ENCODE measurements around the gene ACTR6.
"Not testable (repeated sequence)": the region's sequence is repeated elsewhere in the genome, so short reads cannot be mapped to it uniquely, and the experiment has no call there.

Gene ACTR6

DNA sequence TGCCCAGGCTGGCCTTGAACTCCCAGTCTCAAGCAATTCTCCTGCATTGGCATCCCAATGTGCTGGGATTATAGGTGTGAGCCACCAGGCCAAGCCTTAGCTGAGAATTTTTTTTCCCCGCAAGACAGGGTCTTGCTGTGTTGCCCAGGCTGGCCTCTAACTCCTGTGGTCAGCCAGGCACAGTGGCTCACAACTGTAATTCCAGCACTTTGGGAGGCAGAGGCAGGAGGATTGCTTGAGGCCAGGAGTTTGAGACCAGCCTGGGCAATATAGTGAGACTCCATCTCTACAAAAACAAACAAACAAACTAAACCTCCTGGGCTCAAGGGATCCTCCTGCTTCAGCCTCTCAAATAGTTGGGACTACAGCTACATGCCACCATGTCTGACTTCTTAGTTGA, 39.0 kb downstream of the ACTR6 start:
- Histone ChIP-seq H3K9me3 (ENCODE audit: control insufficient read depth in 2 of 2, low read length in 2 of 2) (no peaks in the 10 kb centered on the region), H3K36me3 (ENCODE audit: control insufficient read depth in 2 of 2, insufficient read depth in 2 of 2, low read length in 2 of 2) (no peaks in the 10 kb centered on the region), H3K4me1 (ENCODE audit: control insufficient read depth, insufficient read depth, low read length) (no peaks in the 10 kb centered on the region), H3K27me3 (ENCODE audit: control insufficient read depth in 1 of 2, insufficient read depth in 2 of 2, low read length in 2 of 2) (no peaks in the 10 kb centered on the region), H3K4me3 (ENCODE audit: low read length in 2 of 2) (no peak overlapping the region), H3K9ac (ENCODE audit: low read length in 2 of 2) (no peak overlapping the region), H3K27ac (ENCODE audit: low read length) (no peak overlapping the region)

GRCh38 chr12:100243137-100243536, 42.5 kb downstream of the ACTR6 start:
- Histone ChIP-seq H3K9me3 (ENCODE audit: control insufficient read depth in 2 of 2, low read length in 2 of 2) (no peaks in the 10 kb centered on the region), H3K4me1 (ENCODE audit: control insufficient read depth, insufficient read depth, low read length) (no peaks in the 10 kb centered on the region), H3K9ac (ENCODE audit: low read length in 2 of 2) (no peak overlapping the region), H3K27me3 (ENCODE audit: control insufficient read depth in 1 of 2, insufficient read depth in 2 of 2, low read length in 2 of 2) (no peaks in the 10 kb centered on the region), H3K4me3 (ENCODE audit: low read length in 2 of 2) (no peak overlapping the region), H3K36me3 (ENCODE audit: control insufficient read depth in 2 of 2, insufficient read depth in 2 of 2, low read length in 2 of 2) (no peaks in the 10 kb centered on the region), H3K27ac (ENCODE audit: low read length) (no peak overlapping the region)

GRCh38 chr12:100247765-100248164, 47.1 kb downstream of the ACTR6 start:
- H3K4me1 ChIP-seq (ENCODE audit: control insufficient read depth, insufficient read depth, low read length), result no peaks in the 10 kb centered on the region
- no peak overlapping the region for H3K4me3 ChIP-seq (ENCODE audit: low read length in 2 of 2)
- no peak overlapping the region for H3K9ac ChIP-seq (ENCODE audit: low read length in 2 of 2)
- H3K36me3 ChIP-seq (ENCODE audit: control insufficient read depth in 2 of 2, insufficient read depth in 2 of 2, low read length in 2 of 2), result no peaks in the 10 kb centered on the region
- no peak overlapping the region for H3K27ac ChIP-seq (ENCODE audit: low read length)
- no peaks in the 10 kb centered on the region for H3K27me3 ChIP-seq (ENCODE audit: control insufficient read depth in 1 of 2, insufficient read depth in 2 of 2, low read length in 2 of 2)
- no peaks in the 10 kb centered on the region for H3K9me3 ChIP-seq (ENCODE audit: control insufficient read depth in 2 of 2, low read length in 2 of 2)

DNA sequence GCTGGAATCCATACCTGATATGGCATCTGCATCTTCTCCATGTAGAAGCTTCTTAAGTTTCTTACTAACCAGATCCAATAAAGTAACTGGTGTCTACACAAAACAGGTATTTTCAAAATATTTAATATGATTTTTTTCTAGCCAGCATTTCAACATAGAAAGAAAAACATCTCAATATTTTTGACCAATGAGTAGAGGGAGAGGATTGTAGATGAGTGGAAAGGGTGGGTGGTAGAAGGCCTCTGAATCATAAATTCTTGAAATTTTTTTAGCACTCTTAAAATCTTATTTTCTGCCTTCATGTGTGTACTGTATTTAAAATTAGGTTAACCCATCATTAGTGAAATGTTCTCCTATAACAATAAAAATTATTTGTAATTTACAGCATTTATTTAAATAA, 48.3 kb downstream of the ACTR6 start:
- H3K4me3 ChIP-seq (ENCODE audit: low read length in 2 of 2), result no peak overlapping the region
- no peak overlapping the region for H3K9ac ChIP-seq (ENCODE audit: low read length in 2 of 2)
- H3K27me3 ChIP-seq (ENCODE audit: control insufficient read depth in 1 of 2, insufficient read depth in 2 of 2, low read length in 2 of 2), result no peaks in the 10 kb centered on the region
- no peaks in the 10 kb centered on the region for H3K9me3 ChIP-seq (ENCODE audit: control insufficient read depth in 2 of 2, low read length in 2 of 2)
- no peak overlapping the region for H3K27ac ChIP-seq (ENCODE audit: low read length)
- no peaks in the 10 kb centered on the region for H3K4me1 ChIP-seq (ENCODE audit: control insufficient read depth, insufficient read depth, low read length)
- no peaks in the 10 kb centered on the region for H3K36me3 ChIP-seq (ENCODE audit: control insufficient read depth in 2 of 2, insufficient read depth in 2 of 2, low read length in 2 of 2)

DNA sequence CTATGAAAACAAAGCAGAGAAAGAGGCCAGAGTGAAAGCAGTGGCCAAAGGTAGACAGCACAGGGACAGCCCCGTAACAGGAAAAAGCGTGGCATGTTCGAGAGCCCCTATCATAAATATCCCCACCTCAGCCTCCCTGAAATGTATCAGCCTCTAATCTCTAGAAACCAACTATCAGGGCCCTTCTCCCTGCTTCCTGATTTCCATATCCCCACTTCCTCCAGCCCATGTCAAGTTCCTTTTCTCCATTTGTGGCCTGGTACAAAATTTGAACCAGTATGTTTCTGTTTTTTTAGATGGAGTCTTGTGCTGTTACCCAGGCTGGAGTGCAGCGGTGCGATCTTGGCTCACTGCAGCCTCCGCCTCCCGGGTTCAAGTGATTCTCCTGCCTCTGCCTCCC, 49.3 kb downstream of the ACTR6 start:
- Histone ChIP-seq H3K27ac (ENCODE audit: low read length) (no peak overlapping the region), H3K9ac (ENCODE audit: low read length in 2 of 2) (no peak overlapping the region), H3K27me3 (ENCODE audit: control insufficient read depth in 1 of 2, insufficient read depth in 2 of 2, low read length in 2 of 2) (no peaks in the 10 kb centered on the region), H3K36me3 (ENCODE audit: control insufficient read depth in 2 of 2, insufficient read depth in 2 of 2, low read length in 2 of 2) (no peaks in the 10 kb centered on the region), H3K4me3 (ENCODE audit: low read length in 2 of 2) (no peak overlapping the region), H3K9me3 (ENCODE audit: control insufficient read depth in 2 of 2, low read length in 2 of 2) (no peaks in the 10 kb centered on the region), H3K4me1 (ENCODE audit: control insufficient read depth, insufficient read depth, low read length) (no peaks in the 10 kb centered on the region)

DNA sequence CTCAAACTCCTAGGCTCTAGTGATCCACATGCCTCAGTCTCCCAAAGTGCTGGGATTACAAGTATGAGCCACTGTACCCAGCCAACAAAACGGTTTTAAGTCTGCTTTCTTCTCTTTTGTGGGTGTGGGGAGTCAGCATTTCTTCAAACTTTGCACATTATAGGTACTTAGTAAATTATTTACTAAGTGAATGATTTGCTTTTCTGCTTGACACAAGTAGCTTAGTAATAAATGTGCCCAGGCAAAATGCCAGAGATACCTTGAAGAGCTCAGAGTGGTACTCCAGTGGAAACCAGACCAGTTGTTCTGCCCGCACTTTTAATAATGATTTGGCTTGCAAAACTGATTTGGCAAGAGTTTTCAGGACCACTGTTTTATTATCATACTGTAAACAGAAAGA, 51.3 kb downstream of the ACTR6 start:
- Histone ChIP-seq H3K4me1 (ENCODE audit: control insufficient read depth, insufficient read depth, low read length) (no peaks in the 10 kb centered on the region), H3K9me3 (ENCODE audit: control insufficient read depth in 2 of 2, low read length in 2 of 2) (no peaks in the 10 kb centered on the region), H3K36me3 (ENCODE audit: control insufficient read depth in 2 of 2, insufficient read depth in 2 of 2, low read length in 2 of 2) (no peaks in the 10 kb centered on the region), H3K27ac (ENCODE audit: low read length) (no peak overlapping the region), H3K27me3 (ENCODE audit: control insufficient read depth in 1 of 2, insufficient read depth in 2 of 2, low read length in 2 of 2) (no peaks in the 10 kb centered on the region), H3K9ac (ENCODE audit: low read length in 2 of 2) (no peak overlapping the region), H3K4me3 (ENCODE audit: low read length in 2 of 2) (no peak overlapping the region)

- H3K9ac ChIP-seq (ENCODE audit: low read length in 2 of 2), result no peak overlapping the region
- no peaks in the 10 kb centered on the region for H3K9me3 ChIP-seq (ENCODE audit: control insufficient read depth in 2 of 2, low read length in 2 of 2)
- no peaks in the 10 kb centered on the region for H3K36me3 ChIP-seq (ENCODE audit: control insufficient read depth in 2 of 2, insufficient read depth in 2 of 2, low read length in 2 of 2)
- H3K4me3 ChIP-seq (ENCODE audit: low read length in 2 of 2), result no peak overlapping the region
- no peaks in the 10 kb centered on the region for H3K27me3 ChIP-seq (ENCODE audit: control insufficient read depth in 1 of 2, insufficient read depth in 2 of 2, low read length in 2 of 2)
- no peaks in the 10 kb centered on the region for H3K4me1 ChIP-seq (ENCODE audit: control insufficient read depth, insufficient read depth, low read length)
- H3K27ac ChIP-seq (ENCODE audit: low read length), result no peak overlapping the region
Observed at GRCh38 chr12:100253437-100253836, 52.8 kb downstream of the ACTR6 start.

DNA sequence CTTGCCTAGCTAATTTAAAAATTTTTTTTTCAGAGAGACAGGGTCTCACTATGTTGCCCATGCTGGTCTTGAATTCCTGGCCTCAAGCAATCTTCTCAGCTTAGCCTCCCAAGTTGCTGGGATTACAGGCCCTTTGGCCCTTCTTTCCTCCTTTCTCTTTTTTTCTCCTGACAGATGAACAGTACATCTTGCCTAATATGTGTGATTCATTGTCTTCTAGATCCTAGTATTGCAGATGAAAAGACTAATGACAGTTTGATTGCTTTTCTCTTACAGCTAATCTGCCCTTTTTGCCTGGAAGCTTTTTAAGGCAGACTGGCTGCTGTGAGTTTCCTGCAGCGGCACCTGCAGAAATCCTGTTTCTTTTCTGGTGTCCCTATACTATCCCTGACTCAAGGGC, 54.3 kb downstream of the ACTR6 start:
- H3K9ac ChIP-seq (ENCODE audit: low read length in 2 of 2), result no peak overlapping the region
- H3K4me1 ChIP-seq (ENCODE audit: control insufficient read depth, insufficient read depth, low read length), result no peaks in the 10 kb centered on the region
- H3K36me3 ChIP-seq (ENCODE audit: control insufficient read depth in 2 of 2, insufficient read depth in 2 of 2, low read length in 2 of 2), result no peaks in the 10 kb centered on the region
- no peaks in the 10 kb centered on the region for H3K27me3 ChIP-seq (ENCODE audit: control insufficient read depth in 1 of 2, insufficient read depth in 2 of 2, low read length in 2 of 2)
- H3K27ac ChIP-seq (ENCODE audit: low read length), result no peak overlapping the region
- no peaks in the 10 kb centered on the region for H3K9me3 ChIP-seq (ENCODE audit: control insufficient read depth in 2 of 2, low read length in 2 of 2)
- H3K4me3 ChIP-seq (ENCODE audit: low read length in 2 of 2), result no peak overlapping the region

DNA sequence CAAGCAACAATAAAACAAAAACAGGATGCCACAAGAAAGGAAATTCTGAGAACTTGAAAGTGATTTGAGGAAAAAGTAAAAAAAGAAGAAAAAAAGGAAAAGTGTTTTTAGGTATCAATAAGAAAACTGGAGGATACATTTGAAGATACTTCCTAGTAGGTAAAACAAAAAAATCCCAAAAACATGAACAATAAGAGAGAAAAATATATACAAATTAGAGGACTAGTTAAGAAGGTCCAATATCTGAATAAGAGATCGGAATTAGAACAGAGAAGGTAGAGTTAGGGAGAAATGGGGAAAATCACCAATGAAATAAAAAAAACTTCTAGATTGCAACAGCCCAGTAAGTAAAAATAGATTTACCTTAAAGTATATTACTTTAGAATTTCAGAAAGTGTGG, 57.5 kb downstream of the ACTR6 start:
- Histone ChIP-seq H3K27me3 (ENCODE audit: control insufficient read depth in 1 of 2, insufficient read depth in 2 of 2, low read length in 2 of 2) (no peaks in the 10 kb centered on the region), H3K9ac (ENCODE audit: low read length in 2 of 2) (no peak overlapping the region), H3K4me1 (ENCODE audit: control insufficient read depth, insufficient read depth, low read length) (no peaks in the 10 kb centered on the region), H3K9me3 (ENCODE audit: control insufficient read depth in 2 of 2, low read length in 2 of 2) (no peaks in the 10 kb centered on the region), H3K36me3 (ENCODE audit: control insufficient read depth in 2 of 2, insufficient read depth in 2 of 2, low read length in 2 of 2) (no peaks in the 10 kb centered on the region), H3K4me3 (ENCODE audit: low read length in 2 of 2) (no peak overlapping the region), H3K27ac (ENCODE audit: low read length) (no peak overlapping the region)

GRCh38 chr12:100263131-100263530, 62.5 kb downstream of the ACTR6 start:
- no peaks in the 10 kb centered on the region for H3K4me1 ChIP-seq (ENCODE audit: control insufficient read depth, insufficient read depth, low read length)

GRCh38 chr12:100265107-100265506, 64.5 kb downstream of the ACTR6 start:
- not testable (repeated sequence) for H3K36me3 ChIP-seq (ENCODE audit: control insufficient read depth in 2 of 2, insufficient read depth in 2 of 2, low read length in 2 of 2); H3K4me3 ChIP-seq (ENCODE audit: low read length in 2 of 2); H3K27ac ChIP-seq (ENCODE audit: low read length); H3K4me1 ChIP-seq (ENCODE audit: control insufficient read depth, insufficient read depth, low read length); H3K9me3 ChIP-seq (ENCODE audit: control insufficient read depth in 2 of 2, low read length in 2 of 2); H3K27me3 ChIP-seq (ENCODE audit: control insufficient read depth in 1 of 2, insufficient read depth in 2 of 2, low read length in 2 of 2); H3K9ac ChIP-seq (ENCODE audit: low read length in 2 of 2)

More at GRCh38 chr12:100263131-100263530, 62.5 kb downstream of the ACTR6 start:
- Histone ChIP-seq H3K27me3 (ENCODE audit: control insufficient read depth in 1 of 2, insufficient read depth in 2 of 2, low read length in 2 of 2) (no peaks in the 10 kb centered on the region), H3K27ac (ENCODE audit: low read length) (no peak overlapping the region), H3K9ac (ENCODE audit: low read length in 2 of 2) (no peak overlapping the region), H3K36me3 (ENCODE audit: control insufficient read depth in 2 of 2, insufficient read depth in 2 of 2, low read length in 2 of 2) (no peaks in the 10 kb centered on the region), H3K9me3 (ENCODE audit: control insufficient read depth in 2 of 2, low read length in 2 of 2) (no peaks in the 10 kb centered on the region), H3K4me3 (ENCODE audit: low read length in 2 of 2) (no peak overlapping the region)
